Activated CD4-positive, alpha-beta T cell treated with anti-CD3 and anti-CD28 coated beads, Interleukin-2, amount 10 ng/mL, durations not matched to agents 7 days and 5 days (primary cell): ENCODE results near the gene SLC39A11. TPM values are rescaled to one million over a fixed set of nuclear protein-coding genes. Genes with fewer than 3 reads are reported as not detected.
"Not testable (repeated sequence)": the region's sequence is repeated elsewhere in the genome, so short reads cannot be mapped to it uniquely, and the experiment has no call there.

Experiments used
- CTCF ChIA-PET: fragments of 350-600 bp; sonication (Branson Sonifier 250); formaldehyde crosslinking; loops from one replicate; lab custom pipeline; 2021; ENCODE audit warnings: antibody characterized with exemption; lab: Charles Lee
- POLR2A ChIA-PET: fragments of 350-600 bp; sonication (Branson Sonifier 250); formaldehyde crosslinking; loops from one replicate; lab custom pipeline; 2021; ENCODE audit warnings: antibody characterized with exemption; lab: Charles Lee
- DNase-seq: peaks from one replicate; pipeline ENCODE4 v3.0.0-alpha.2; 2020
- H3K27ac Mint-ChIP-seq: one replicate; pipeline ENCODE4 v1.8.0; 2021; ENCODE audit warnings: mild to moderate bottlenecking, moderate library complexity, mixed read lengths
- H3K27me3 Mint-ChIP-seq: one replicate; pipeline ENCODE4 v1.8.0; 2021; ENCODE audit warnings: mixed read lengths
- H3K36me3 Mint-ChIP-seq: one replicate; pipeline ENCODE4 v1.8.0; 2021; ENCODE audit warnings: low read depth, mixed read lengths
- H3K4me1 Mint-ChIP-seq: one replicate; pipeline ENCODE4 v1.8.0; 2021; ENCODE audit warnings: mixed read lengths
- H3K4me3 Mint-ChIP-seq: one replicate; pipeline ENCODE4 v1.8.0; 2021; ENCODE audit warnings: mild to moderate bottlenecking, moderate library complexity, mixed read lengths
- H3K9me3 Mint-ChIP-seq: one replicate; pipeline ENCODE4 v1.8.0; 2021; ENCODE audit warnings: mixed read lengths
- total RNA-seq, 2 experiments: library from RNA; stranded (reverse); gene quantifications; one replicate each; pipeline ENCODE4 v1.2.3, GENCODE V29; 2021

Gene SLC39A11
- total RNA-seq, 2 experiments from 2014 or later: 19.5 to 23.4 TPM

- no peaks in the 10 kb centered on the region for H3K27me3 Mint-ChIP-seq
- H3K9me3 Mint-ChIP-seq: no peaks in the 10 kb centered on the region
- ChIA-PET CTCF (no interaction called here), POLR2A (no interaction called here)
- no peak overlapping the region for H3K27ac Mint-ChIP-seq
- H3K4me3 Mint-ChIP-seq: no peak overlapping the region
- H3K36me3 Mint-ChIP-seq: no peaks in the 10 kb centered on the region
- H3K4me1 Mint-ChIP-seq: no peaks in the 10 kb centered on the region
- no peak for DNase-seq
Observed at GRCh38 chr17:72916991-72917390, 175.5 kb downstream of the SLC39A11 start.

DNA sequence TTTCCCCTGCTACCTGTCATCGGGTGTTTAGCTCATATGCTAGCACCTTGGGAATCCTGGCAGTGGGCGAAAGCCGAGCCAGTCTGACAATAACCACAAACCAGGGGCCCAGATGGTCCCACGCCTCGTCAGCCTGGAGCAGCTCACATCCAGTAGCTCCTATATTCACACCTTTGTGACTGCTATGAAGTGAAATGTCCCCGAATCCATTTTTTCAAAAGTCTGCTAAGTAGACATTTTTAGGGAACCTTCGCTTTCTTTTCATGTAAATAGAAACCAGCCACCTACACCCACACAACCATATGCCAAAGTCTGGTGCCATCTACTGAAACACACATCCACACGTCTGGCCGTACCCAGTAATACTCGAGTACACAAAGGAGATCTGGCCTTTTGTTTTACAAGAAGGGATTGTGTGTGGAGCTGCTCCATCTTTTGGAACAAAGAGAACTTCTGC lies 176.8 kb downstream of the SLC39A11 start:
- ChIA-PET CTCF (no interaction called here), POLR2A (no interaction called here)
- H3K4me1 Mint-ChIP-seq: no peaks in the 10 kb centered on the region
- DNase-seq: no peak
- no peaks in the 10 kb centered on the region for H3K9me3 Mint-ChIP-seq
- H3K27me3 Mint-ChIP-seq: no peaks in the 10 kb centered on the region
- no peaks in the 10 kb centered on the region for H3K36me3 Mint-ChIP-seq
- H3K4me3 Mint-ChIP-seq: no peak overlapping the region
- H3K27ac Mint-ChIP-seq: no peak overlapping the region

GRCh38 chr17:72913142-72913682 lies 179.3 kb downstream of the SLC39A11 start:
- ChIA-PET POLR2A (no interaction called here), CTCF (no interaction called here)
- Mint-ChIP-seq H3K9me3 (no peaks in the 10 kb centered on the region), H3K27me3 (no peaks in the 10 kb centered on the region), H3K4me1 (no peaks in the 10 kb centered on the region), H3K4me3 (no peak overlapping the region), H3K36me3 (no peaks in the 10 kb centered on the region), H3K27ac (no peak overlapping the region)
- no peak for DNase-seq

- ChIA-PET CTCF (interaction anchor here (0.7 kb wide), 1 partner anchor 391 kb away, joined by 3 read pairs; no protein-coding TSS in a partner anchor), POLR2A (no interaction called here)
- no peaks in the 10 kb centered on the region for H3K36me3 Mint-ChIP-seq
- no peaks in the 10 kb centered on the region for H3K27me3 Mint-ChIP-seq
- H3K4me3 Mint-ChIP-seq: no peak overlapping the region
- no peak overlapping the region for H3K27ac Mint-ChIP-seq
- no peaks in the 10 kb centered on the region for H3K9me3 Mint-ChIP-seq
- no peaks in the 10 kb centered on the region for H3K4me1 Mint-ChIP-seq
- no peak for DNase-seq
Observed at GRCh38 chr17:72906306-72906705, 186.2 kb downstream of the SLC39A11 start.

DNA sequence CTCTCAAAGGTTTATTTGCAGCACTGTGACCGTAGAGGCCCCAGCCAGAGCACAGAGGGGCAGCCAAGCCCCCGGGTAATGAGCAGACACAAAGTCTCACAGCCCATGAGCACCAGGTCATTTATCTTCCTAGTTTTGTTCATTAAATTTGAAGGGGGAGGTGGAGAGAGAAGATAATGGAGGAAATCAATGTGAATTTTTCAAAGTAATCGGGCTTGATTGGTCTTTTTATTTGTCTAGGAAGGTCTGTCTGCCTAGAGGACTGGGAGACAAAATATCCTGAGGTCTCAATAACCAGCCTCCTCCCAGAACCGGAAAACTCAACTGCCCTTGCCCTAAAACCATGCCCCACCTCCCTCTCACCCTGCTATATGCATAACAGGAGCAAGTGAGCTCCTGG lies 189.0 kb downstream of the SLC39A11 start:
- ChIA-PET CTCF (no interaction called here), POLR2A (no interaction called here)
- H3K4me1 Mint-ChIP-seq: no peaks in the 10 kb centered on the region
- no peaks in the 10 kb centered on the region for H3K27me3 Mint-ChIP-seq
- no peaks in the 10 kb centered on the region for H3K9me3 Mint-ChIP-seq
- no peak overlapping the region for H3K4me3 Mint-ChIP-seq
- no peak overlapping the region for H3K27ac Mint-ChIP-seq
- no peak for DNase-seq
- H3K36me3 Mint-ChIP-seq: peaks cover 2% of the 10 kb centered on the region

- no peak overlapping the region for H3K4me3 Mint-ChIP-seq
- no peak for DNase-seq
- no peaks in the 10 kb centered on the region for H3K27me3 Mint-ChIP-seq
- no peaks in the 10 kb centered on the region for H3K4me1 Mint-ChIP-seq
- CTCF ChIA-PET: interaction anchor here (0.5 kb wide), 1 partner anchor 156 kb away, joined by 4 read pairs; no protein-coding TSS in a partner anchor
- H3K9me3 Mint-ChIP-seq: no peaks in the 10 kb centered on the region
- peaks cover 2% of the 10 kb centered on the region for H3K36me3 Mint-ChIP-seq
- H3K27ac Mint-ChIP-seq: no peak overlapping the region
- POLR2A ChIA-PET: no interaction called here
Observed at GRCh38 chr17:72901657-72902056, 190.8 kb downstream of the SLC39A11 start.

GRCh38 chr17:72901083-72901482 lies 191.4 kb downstream of the SLC39A11 start:
- no peak overlapping the region for H3K27ac Mint-ChIP-seq
- H3K27me3 Mint-ChIP-seq: no peaks in the 10 kb centered on the region
- DNase-seq: no peak
- ChIA-PET CTCF (interaction anchor here (0.5 to 0.6 kb wide), 3 partner anchors 157 to 405 kb away, joined by 4 to 5 read pairs (median 5); no protein-coding TSS in a partner anchor), POLR2A (no interaction called here)
- no peak overlapping the region for H3K4me3 Mint-ChIP-seq
- peaks cover 2% of the 10 kb centered on the region for H3K36me3 Mint-ChIP-seq
- no peaks in the 10 kb centered on the region for H3K9me3 Mint-ChIP-seq
- H3K4me1 Mint-ChIP-seq: no peaks in the 10 kb centered on the region

DNA sequence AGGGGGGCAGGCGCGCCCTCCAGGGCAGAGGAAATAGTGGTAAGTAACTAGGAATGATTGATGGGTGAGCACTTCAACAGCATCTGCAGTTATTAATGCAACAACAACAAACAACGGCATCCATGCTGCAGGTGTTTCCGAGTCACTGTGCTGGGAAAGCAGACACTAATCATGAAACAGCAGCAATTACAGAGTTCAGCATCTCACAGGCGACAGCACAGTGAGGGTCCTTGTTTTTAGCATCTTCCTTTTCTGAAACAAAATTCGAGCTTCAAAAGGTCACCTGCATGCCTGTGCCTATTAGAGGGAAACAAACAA lies 191.9 kb downstream of the SLC39A11 start:
- H3K4me1 Mint-ChIP-seq: no peaks in the 10 kb centered on the region

DNA sequence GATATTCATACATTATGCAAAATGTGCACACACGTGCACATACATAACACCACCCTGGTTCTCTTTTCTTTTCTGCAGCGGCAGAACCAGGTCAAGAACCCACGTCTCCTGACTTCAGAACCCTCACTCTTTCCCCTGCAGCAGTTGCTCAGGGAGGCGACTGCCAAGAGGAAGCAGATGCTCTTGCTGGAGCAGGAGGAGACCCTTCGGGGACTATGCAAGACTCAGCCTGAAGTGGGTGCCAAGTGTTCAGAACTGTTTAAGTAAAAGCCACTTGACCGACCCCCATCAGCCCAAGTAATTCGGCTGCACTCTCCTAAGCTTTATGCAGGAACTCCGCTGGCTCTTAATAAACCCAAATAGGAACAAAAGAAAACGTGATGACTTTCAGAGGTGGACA lies 193.8 kb downstream of the SLC39A11 start:
- Mint-ChIP-seq H3K4me3 (no peak overlapping the region), H3K4me1 (no peaks in the 10 kb centered on the region), H3K36me3 (peaks cover 2% of the 10 kb centered on the region), H3K9me3 (no peaks in the 10 kb centered on the region), H3K27ac (no peak overlapping the region), H3K27me3 (no peaks in the 10 kb centered on the region)
- no peak for DNase-seq
- ChIA-PET POLR2A (no interaction called here), CTCF (no interaction called here)

More for the DNA sequence above, 191.9 kb downstream of the SLC39A11 start:
- H3K9me3 Mint-ChIP-seq: no peaks in the 10 kb centered on the region
- H3K4me3 Mint-ChIP-seq: no peak overlapping the region
- ChIA-PET POLR2A (no interaction called here), CTCF (interaction anchor here (0.5 to 0.6 kb wide), 2 partner anchors 341 to 404 kb away, joined by 5 read pairs; no protein-coding TSS in a partner anchor)
- no peak overlapping the region for H3K27ac Mint-ChIP-seq
- peaks cover 2% of the 10 kb centered on the region for H3K36me3 Mint-ChIP-seq
- no peaks in the 10 kb centered on the region for H3K27me3 Mint-ChIP-seq
- DNase-seq: no peak

- H3K4me1 Mint-ChIP-seq, H3K9me3 Mint-ChIP-seq, CTCF ChIA-PET, DNase-seq, POLR2A ChIA-PET, H3K27me3 Mint-ChIP-seq, H3K27ac Mint-ChIP-seq, H3K4me3 Mint-ChIP-seq, H3K36me3 Mint-ChIP-seq: not testable (repeated sequence)
Observed at GRCh38 chr17:72896288-72896687, 196.2 kb downstream of the SLC39A11 start.

DNA sequence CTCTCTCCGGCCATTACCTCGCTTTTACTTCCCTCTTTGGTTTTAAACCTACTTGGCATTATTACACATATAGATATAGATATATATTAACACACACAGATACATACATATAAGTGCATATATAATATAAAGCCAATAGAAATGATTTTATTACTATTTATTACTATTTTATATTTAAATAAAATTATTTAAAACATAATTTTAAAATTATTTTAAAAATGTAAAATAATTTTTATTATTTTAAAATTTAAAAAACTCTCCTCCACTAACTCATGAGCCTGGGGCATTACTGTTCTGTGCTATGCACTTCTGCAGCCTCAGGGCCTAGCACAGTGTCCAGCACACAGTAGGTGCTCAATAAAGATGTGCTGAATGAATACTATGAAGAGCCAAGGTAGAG lies 200.9 kb downstream of the SLC39A11 start:
- H3K4me3 Mint-ChIP-seq: no peak overlapping the region
- no peaks in the 10 kb centered on the region for H3K27me3 Mint-ChIP-seq
- H3K9me3 Mint-ChIP-seq: peaks cover 2% of the 10 kb centered on the region
- H3K27ac Mint-ChIP-seq: no peak overlapping the region
- no peaks in the 10 kb centered on the region for H3K4me1 Mint-ChIP-seq
- ChIA-PET POLR2A (no interaction called here), CTCF (interaction anchor here (0.6 kb wide), 1 partner anchor 11 kb away, joined by 3 read pairs; no protein-coding TSS in a partner anchor)
- no peaks in the 10 kb centered on the region for H3K36me3 Mint-ChIP-seq
- DNase-seq: no peak

- H3K27me3 Mint-ChIP-seq: no peaks in the 10 kb centered on the region
- H3K4me1 Mint-ChIP-seq: no peaks in the 10 kb centered on the region
- no peak overlapping the region for H3K4me3 Mint-ChIP-seq
- CTCF ChIA-PET: no interaction called here
- no peak for DNase-seq
- POLR2A ChIA-PET: no interaction called here
- peaks cover 2% of the 10 kb centered on the region for H3K9me3 Mint-ChIP-seq
- H3K36me3 Mint-ChIP-seq: no peaks in the 10 kb centered on the region
- no peak overlapping the region for H3K27ac Mint-ChIP-seq
Observed at GRCh38 chr17:72890711-72891110, 201.8 kb downstream of the SLC39A11 start.

GRCh38 chr17:72887917-72888316 lies 204.6 kb downstream of the SLC39A11 start:
- Mint-ChIP-seq H3K27me3 (no peaks in the 10 kb centered on the region), H3K4me3 (no peak overlapping the region), H3K9me3 (peaks cover 2% of the 10 kb centered on the region), H3K36me3 (no peaks in the 10 kb centered on the region), H3K4me1 (no peaks in the 10 kb centered on the region), H3K27ac (no peak overlapping the region)
- POLR2A ChIA-PET: no interaction called here
- CTCF ChIA-PET: no interaction called here
- no peak for DNase-seq

- Mint-ChIP-seq H3K9me3 (peaks cover 2% of the 10 kb centered on the region), H3K4me3 (no peak overlapping the region), H3K36me3 (no peaks in the 10 kb centered on the region), H3K27me3 (no peaks in the 10 kb centered on the region), H3K27ac (no peak overlapping the region), H3K4me1 (no peaks in the 10 kb centered on the region)
- ChIA-PET POLR2A (no interaction called here), CTCF (no interaction called here)
- no peak for DNase-seq
Observed at GRCh38 chr17:72887322-72887721, 205.2 kb downstream of the SLC39A11 start.
